Type B pancreatic cell (in vitro differentiated cells): ENCODE data around the gene ZSWIM5. TPM values are rescaled to one million over a fixed set of nuclear protein-coding genes. Genes with fewer than 3 reads are reported as not detected.
"Not testable (repeated sequence)": the region's sequence is repeated elsewhere in the genome, so short reads cannot be mapped to it uniquely, and the experiment has no call there.

Source experiments
- DNase-seq: peaks from one replicate; pipeline ENCODE4 v3.0.0; 2021; ENCODE audit warnings: mixed read lengths; ENCODE audit not compliant: unreplicated experiment; ENCODE audit errors: extremely low spot score
- H3K27ac Mint-ChIP-seq: 2 replicates; pipeline ENCODE4 v1.8.0; 2021; ENCODE audit warnings: mild to moderate bottlenecking, mixed read lengths
- H3K27me3 Mint-ChIP-seq: 2 replicates; pipeline ENCODE4 v1.8.0; 2021; ENCODE audit warnings: mixed read lengths
- H3K36me3 Mint-ChIP-seq: 2 replicates; pipeline ENCODE4 v1.8.0; 2021; ENCODE audit warnings: mixed read lengths
- H3K4me1 Mint-ChIP-seq: one replicate; pipeline ENCODE4 v1.8.0; 2021; ENCODE audit warnings: mixed read lengths; ENCODE audit not compliant: unreplicated experiment
- H3K4me3 Mint-ChIP-seq: 2 replicates; pipeline ENCODE4 v1.8.0; 2021; ENCODE audit warnings: mild to moderate bottlenecking, mixed read lengths
- H3K9me3 Mint-ChIP-seq: 2 replicates; pipeline ENCODE4 v1.8.0; 2021; ENCODE audit warnings: mixed read lengths
- total RNA-seq: library from RNA; stranded (reverse); gene quantifications from 2 replicates; pipeline ENCODE4 v1.2.1, GENCODE V29; 2021; ENCODE audit warnings: low replicate concordance
- TF ChIP-seq, protein P1 (sequence below): fragments of 200-600 bp; sonication (generic); conservative IDR thresholded peaks from 2 replicates; pipeline ENCODE4 v1.5.0; 2021; ENCODE audit warnings: antibody characterized with exemption, mild to moderate bottlenecking

ZSWIM5 gene
- total RNA-seq, 1 donor from 2014 or later = 2.7 TPM

DNA sequence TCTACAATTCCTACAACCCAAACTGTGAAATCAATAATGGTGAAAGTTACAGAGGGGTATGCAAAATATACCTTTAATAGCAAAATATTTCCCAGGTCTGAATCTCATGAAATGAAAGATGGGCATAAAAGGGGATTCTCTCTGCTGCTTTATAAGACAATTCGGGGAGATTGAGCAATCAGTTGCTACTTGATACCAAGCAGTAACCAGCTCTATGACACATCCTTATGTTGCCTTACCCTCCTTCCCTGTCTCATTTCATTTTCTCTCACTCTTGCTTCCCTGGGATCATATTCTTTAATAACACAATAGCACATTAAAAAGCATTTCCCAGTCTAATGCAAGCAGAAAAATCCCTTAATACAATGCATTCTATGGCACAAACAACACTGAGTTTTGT lies 29.0 kb downstream of the ZSWIM5 start:
- H3K27me3 Mint-ChIP-seq = no peaks in the 10 kb centered on the region
- H3K36me3 Mint-ChIP-seq = no peaks in the 10 kb centered on the region
- H3K9me3 Mint-ChIP-seq = peaks cover 5% of the 10 kb centered on the region
- no peaks in the 10 kb centered on the region for H3K4me1 Mint-ChIP-seq
- no peak overlapping the region for H3K27ac Mint-ChIP-seq
- H3K4me3 Mint-ChIP-seq = no peak overlapping the region
- no peak for DNase-seq
- TF ChIP-seq, protein P1, sequence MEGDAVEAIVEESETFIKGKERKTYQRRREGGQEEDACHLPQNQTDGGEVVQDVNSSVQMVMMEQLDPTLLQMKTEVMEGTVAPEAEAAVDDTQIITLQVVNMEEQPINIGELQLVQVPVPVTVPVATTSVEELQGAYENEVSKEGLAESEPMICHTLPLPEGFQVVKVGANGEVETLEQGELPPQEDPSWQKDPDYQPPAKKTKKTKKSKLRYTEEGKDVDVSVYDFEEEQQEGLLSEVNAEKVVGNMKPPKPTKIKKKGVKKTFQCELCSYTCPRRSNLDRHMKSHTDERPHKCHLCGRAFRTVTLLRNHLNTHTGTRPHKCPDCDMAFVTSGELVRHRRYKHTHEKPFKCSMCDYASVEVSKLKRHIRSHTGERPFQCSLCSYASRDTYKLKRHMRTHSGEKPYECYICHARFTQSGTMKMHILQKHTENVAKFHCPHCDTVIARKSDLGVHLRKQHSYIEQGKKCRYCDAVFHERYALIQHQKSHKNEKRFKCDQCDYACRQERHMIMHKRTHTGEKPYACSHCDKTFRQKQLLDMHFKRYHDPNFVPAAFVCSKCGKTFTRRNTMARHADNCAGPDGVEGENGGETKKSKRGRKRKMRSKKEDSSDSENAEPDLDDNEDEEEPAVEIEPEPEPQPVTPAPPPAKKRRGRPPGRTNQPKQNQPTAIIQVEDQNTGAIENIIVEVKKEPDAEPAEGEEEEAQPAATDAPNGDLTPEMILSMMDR = no peak

DNA sequence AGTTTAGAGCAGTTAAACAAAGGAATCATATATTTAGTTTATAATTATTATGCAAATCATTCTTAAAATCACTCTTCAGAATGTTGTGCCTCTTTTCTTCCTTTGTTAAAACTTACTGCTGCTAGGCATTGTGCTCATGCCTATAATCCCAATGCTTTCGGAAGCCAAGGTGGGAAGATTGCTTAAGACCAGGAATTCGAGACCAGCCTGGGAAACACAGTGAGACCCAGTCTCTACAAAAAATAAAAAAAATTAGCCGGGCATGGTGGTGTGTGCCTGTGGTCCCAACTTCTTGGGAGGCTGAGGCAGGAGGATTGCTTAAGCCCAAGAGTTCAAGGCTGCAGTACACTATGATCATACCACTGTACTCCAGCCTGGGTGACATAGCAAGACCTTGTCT lies 33.6 kb downstream of the ZSWIM5 start:
- Mint-ChIP-seq H3K9me3 (no peaks in the 10 kb centered on the region), H3K4me1 (no peaks in the 10 kb centered on the region), H3K27ac (no peak overlapping the region), H3K36me3 (no peaks in the 10 kb centered on the region), H3K4me3 (no peak overlapping the region), H3K27me3 (no peaks in the 10 kb centered on the region)
- TF ChIP-seq, protein P1 = no peak
- DNase-seq = no peak

DNA sequence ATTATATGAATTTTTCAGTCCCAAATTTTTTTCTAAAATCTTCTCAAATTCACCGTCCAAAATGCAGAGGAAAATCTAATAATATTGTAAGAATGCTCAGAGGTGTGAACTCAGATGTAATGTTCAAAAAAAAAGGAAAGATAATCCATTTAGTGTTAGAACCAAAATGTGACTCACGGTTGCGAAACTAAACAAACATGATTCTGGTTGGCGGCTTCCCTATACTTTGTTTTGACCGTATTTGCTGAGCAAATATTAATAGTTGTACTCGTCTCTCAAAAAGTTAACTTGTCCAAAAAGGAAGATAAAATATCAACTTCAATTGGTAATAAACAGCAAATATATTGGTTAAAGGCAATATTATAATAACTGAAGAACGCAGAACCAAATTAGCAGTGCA lies 34.4 kb downstream of the ZSWIM5 start:
- Mint-ChIP-seq H3K9me3 (no peaks in the 10 kb centered on the region), H3K27me3 (no peaks in the 10 kb centered on the region), H3K4me1 (no peaks in the 10 kb centered on the region), H3K36me3 (no peaks in the 10 kb centered on the region), H3K4me3 (no peak overlapping the region), H3K27ac (no peak overlapping the region)
- no peak for DNase-seq
- TF ChIP-seq, protein P1 = no peak

DNA sequence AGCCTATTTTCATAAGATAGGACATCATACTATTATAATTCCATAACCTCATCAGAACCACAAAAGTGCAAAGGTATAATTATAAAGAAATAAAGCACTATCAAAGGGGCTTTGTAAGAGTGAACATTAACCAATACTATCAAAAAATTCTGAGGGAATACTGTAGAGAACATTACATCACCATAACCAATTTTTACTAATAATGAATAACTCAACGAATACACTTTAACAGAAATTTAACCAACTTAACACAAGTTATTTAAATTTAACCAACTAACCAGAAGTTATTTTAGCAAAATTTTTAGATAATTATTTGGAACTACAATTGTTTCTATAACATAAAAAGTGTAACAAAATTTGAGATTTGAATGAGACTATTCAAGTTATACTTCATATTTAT lies 34.8 kb downstream of the ZSWIM5 start:
- Mint-ChIP-seq H3K4me3 (no peak overlapping the region), H3K4me1 (no peaks in the 10 kb centered on the region), H3K27ac (no peak overlapping the region), H3K27me3 (no peaks in the 10 kb centered on the region), H3K9me3 (no peaks in the 10 kb centered on the region), H3K36me3 (no peaks in the 10 kb centered on the region)
- TF ChIP-seq, protein P1 = no peak
- DNase-seq = no peak

DNA sequence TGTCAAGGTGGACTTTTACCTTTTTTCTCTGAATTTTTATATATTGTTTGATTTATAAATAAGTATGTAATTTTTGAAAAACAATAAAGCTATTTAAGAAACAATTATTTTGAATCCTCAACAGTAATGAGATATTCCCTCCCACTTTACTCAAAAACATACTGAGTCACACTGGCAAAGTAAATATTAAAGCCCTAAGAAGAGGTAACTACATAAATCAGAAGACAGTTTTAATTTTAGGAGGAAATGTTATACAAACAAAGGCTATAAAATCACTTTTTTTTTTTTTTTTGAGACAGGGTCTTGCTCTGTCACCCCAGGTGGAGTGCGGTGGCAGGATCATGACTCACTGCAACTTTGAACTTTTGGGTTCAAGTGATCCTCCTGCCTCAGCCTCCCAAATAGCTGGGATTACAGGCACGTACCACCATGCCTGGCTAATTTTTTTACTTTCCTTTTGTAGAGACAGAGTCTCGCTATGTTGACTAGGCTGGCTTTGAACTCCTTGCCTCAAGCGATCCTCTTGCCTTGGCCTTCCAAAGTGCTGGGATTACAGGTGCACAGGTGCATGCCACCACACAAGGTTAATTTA lies 36.2 kb downstream of the ZSWIM5 start:
- no peak for DNase-seq
- Mint-ChIP-seq H3K27ac (no peak overlapping the region), H3K4me1 (no peaks in the 10 kb centered on the region), H3K4me3 (no peak overlapping the region), H3K9me3 (peaks cover under 1% of the 10 kb centered on the region), H3K27me3 (no peaks in the 10 kb centered on the region), H3K36me3 (no peaks in the 10 kb centered on the region)
- TF ChIP-seq, protein P1 = no peak

DNA sequence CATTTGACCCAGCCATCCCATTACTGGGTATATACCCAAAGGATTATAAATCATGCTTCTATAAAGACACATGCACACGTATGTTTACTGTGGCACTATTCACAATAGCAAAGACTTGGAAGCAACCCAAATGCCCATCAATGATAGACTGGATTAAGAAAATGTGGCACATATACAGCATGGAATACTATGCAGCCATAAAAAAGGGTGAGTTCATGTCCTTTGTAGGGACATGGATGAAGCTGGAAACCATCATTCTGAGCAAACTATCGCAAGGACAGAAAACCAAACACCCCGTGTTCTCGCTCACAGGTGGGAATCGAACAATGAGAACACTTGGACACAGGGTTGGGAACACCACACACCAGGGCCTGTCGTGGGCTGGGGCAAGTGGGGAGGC lies 38.5 kb downstream of the ZSWIM5 start:
- H3K27ac Mint-ChIP-seq, H3K27me3 Mint-ChIP-seq, H3K36me3 Mint-ChIP-seq, DNase-seq, H3K9me3 Mint-ChIP-seq, H3K4me1 Mint-ChIP-seq, H3K4me3 Mint-ChIP-seq: not testable (repeated sequence)

DNA sequence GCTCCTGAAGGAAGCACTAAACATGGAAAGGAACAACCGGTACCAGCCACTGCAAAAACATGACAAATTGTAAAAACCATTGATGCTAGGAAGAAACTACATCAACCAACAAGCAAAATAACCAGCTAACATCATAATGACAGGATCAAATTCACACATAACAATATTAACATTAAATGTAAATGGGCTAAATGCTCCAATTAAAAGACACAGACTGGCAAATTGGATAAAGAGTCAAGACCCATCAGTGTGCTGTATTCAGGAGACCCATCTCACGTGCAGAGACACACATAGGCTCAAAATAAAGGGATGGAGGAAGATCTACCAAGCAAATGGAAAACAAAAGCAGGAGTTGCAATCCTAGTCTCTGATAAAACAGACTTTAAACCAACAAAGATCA lies 42.1 kb downstream of the ZSWIM5 start:
- H3K27ac Mint-ChIP-seq, DNase-seq, H3K4me1 Mint-ChIP-seq, H3K36me3 Mint-ChIP-seq, H3K9me3 Mint-ChIP-seq, H3K27me3 Mint-ChIP-seq, H3K4me3 Mint-ChIP-seq: not testable (repeated sequence)

DNA sequence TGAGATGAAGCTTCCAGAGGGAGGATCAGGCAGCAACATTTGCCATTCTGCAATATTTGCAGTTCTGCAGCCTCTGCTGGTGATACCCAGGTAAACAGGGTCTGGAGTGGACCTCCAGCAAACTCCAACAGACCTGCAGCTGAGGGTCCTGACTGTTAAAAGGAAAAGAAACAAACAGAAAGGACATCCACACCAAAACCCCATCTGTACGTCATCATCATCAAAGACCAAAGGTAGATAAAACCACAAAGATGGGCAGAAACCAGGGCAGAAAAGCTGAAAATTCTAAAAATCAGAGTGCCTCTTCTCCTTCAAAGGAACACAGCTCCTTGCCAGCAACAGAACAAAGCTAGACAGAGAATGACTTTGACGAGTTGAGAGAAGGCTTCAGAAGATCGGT lies 43.3 kb downstream of the ZSWIM5 start:
- H3K4me1 Mint-ChIP-seq, H3K4me3 Mint-ChIP-seq, H3K36me3 Mint-ChIP-seq, DNase-seq, H3K27ac Mint-ChIP-seq, H3K9me3 Mint-ChIP-seq, H3K27me3 Mint-ChIP-seq: not testable (repeated sequence)

DNA sequence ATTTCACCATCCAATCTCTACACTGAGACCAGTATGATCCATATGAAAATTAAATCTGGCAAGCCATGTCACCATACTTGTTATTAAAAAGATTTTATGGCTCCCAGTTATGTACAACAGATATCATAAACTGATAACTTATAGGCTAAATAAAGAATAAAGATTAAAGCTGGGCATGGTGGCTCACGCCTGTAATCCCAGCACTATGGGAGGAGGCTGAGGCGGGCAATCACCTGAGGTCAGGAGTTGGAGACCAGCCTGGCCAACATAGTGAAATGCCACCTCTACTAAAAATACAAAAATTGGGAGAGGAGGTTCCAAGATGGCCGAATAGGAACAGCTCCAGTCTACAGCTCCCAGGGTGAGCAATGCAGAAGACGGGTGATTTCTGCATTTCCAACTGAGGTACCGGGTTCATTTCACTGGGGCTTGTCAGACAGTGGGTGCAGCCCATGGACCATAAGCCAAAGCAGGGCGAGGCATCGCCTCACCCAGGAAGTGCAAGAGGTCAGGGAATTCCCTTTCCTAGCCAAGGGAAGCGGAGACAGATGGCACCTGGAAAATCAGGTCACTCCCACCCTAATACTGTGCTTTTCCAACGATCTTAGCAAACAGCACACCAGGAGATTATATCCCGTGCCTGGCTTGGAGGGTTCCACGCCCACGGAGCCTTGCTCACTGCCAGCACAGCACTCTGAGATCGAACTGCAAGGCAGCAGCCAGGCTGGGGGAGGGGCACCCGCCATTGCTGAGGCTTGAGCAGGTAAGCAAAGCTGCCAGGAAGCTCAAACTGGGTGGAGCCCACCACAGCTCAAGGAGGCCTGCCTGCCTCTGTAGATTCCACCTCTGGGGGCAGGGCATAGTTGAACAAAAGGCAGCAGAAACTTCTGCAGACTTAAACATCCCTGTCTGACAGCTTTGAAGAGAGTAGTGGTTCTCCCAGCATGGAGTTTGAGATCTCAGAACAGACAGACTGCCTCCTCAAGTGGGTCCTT lies 44.1 kb downstream of the ZSWIM5 start:
- not testable (repeated sequence) for H3K4me1 Mint-ChIP-seq, H3K4me3 Mint-ChIP-seq, DNase-seq, H3K36me3 Mint-ChIP-seq, H3K27ac Mint-ChIP-seq, H3K27me3 Mint-ChIP-seq, H3K9me3 Mint-ChIP-seq
